GM18858 (cell line): ENCODE results near the gene LEMD3.
"Not testable (repeated sequence)": the region's sequence is repeated elsewhere in the genome, so short reads cannot be mapped to it uniquely, and the experiment has no call there.

ENCODE experiments used
- ATAC-seq: cut with Tn5 transposase; IDR thresholded peaks from one replicate; pipeline ENCODE4 v1.9.1; 2021; ENCODE audit not compliant: unreplicated experiment

The LEMD3 gene

DNA sequence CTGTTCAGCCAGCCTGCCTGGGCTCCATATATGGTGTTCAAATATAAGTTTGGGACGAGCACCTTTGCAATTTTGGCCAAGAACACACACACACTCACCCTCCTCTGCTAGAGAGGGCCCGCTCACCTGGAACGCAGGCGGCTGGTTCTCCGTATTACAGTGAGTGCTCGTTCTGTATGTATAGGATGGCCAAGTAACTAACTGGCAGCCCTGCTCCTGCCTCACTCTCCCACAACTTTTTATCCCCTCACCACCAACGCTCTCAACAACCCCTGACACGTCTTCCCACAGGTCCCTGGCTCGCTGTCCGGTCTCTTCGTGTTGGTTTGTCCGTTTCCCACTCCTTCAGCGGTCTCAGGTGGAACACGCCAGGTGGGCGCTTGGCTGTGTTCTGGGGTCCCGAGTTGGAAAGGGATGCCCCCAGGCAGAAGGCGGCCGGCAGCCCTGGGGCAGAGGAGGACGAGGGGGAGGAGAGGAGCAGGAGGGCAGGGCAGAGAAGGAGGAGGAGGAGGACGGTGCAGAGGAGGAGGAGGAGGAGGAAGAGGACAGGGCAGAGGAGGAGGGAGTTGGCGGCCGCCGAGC lies 108.7 kb downstream of the LEMD3 start:
- ATAC-seq, result no peak

DNA sequence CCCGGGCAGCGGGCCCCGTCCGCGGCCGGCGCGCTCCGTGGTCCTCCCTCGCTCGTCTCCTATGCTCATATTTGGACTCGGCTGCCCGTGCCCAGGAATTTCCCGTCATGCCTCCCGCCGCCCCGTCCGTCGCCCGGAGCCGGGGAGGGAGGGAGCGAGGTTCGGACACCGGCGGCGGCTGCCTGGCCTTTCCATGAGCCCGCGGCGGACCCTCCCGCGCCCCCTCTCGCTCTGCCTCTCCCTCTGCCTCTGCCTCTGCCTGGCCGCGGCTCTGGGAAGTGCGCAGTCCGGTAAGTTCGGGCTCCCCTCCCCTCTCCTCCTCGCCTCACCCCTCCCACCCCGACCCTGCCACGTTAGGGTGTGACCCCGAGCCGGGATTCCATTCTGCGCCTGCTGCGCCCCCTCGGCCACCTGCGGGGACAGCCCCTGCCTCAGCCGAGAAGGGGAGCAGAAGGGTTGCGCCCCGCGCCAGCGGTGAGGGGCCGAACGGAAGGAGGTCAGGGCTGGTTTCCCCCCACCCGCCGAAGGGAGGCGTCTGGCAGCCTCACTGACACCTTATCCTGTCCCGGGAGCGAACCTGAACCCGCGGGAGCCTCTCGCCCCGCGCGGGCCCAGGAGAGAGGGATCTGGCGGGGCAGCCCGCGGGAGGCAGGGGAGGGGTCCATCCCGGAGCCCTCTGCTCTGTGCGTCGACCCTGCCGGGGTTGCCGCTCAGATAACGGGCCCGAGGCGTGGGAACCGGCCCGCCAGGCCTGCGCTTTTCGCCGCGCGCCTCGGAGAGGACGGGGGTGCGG lies 109.4 kb downstream of the LEMD3 start, which contains the start of gene MSRB3:
Gene MSRB3, plus strand, starts transcription at position 108 of the 793 bp plus-strand sequence. CDS start 29,897 bp downstream, outside the sequence.
- ATAC-seq, result no peak

GRCh38 chr12:65279369-65280112 lies 110.2 kb downstream of the LEMD3 start:
- no peak for ATAC-seq

- no peak for ATAC-seq
Measured at GRCh38 chr12:65280306-65280705, 110.9 kb downstream of the LEMD3 start.

GRCh38 chr12:65282840-65283239 lies 113.5 kb downstream of the LEMD3 start:
- no peak for ATAC-seq

GRCh38 chr12:65285532-65285931 lies 116.1 kb downstream of the LEMD3 start:
- not testable (repeated sequence) for ATAC-seq

- ATAC-seq, result no peak
Measured at GRCh38 chr12:65287426-65287825, 118.0 kb downstream of the LEMD3 start.

DNA sequence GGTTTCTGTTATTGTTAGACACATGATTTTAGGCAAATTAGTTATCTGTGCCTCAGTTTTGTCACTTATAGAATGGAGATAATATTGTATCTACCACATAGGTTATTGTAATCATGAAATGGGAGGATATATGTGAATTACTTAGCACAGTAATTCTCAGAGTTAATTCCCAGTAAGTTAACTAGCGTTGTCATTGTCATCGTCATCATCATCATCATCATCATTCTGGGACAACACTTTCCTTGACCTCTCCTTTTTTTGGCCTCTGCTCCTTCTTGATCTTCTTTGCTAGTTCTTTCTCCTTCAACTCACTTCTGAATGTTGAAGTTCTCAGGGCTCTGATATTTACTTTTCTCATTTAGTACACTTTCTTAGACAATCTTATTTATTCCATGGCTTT lies 122.9 kb downstream of the LEMD3 start:
- ATAC-seq, result no peak

DNA sequence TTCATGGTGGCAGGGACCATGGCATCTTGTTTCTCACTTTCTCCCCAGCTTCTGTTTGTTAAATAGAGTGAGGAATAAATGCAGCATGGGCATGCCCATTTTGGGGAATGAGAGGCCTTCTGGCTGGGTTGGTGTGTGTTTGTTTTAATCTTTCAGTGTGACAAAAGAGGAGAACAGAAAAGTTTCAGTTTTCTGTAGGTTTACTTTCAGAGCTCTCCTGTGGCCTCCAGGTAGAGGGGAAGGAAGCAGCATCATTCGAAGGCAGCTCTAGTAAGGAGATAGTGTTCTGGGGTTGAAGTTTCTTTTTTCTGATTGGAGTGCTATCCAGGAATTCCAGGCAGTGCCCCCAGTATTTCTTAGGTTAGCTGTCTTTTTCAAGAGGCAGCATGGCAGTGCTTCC lies 124.4 kb downstream of the LEMD3 start:
- ATAC-seq, result no peak

DNA sequence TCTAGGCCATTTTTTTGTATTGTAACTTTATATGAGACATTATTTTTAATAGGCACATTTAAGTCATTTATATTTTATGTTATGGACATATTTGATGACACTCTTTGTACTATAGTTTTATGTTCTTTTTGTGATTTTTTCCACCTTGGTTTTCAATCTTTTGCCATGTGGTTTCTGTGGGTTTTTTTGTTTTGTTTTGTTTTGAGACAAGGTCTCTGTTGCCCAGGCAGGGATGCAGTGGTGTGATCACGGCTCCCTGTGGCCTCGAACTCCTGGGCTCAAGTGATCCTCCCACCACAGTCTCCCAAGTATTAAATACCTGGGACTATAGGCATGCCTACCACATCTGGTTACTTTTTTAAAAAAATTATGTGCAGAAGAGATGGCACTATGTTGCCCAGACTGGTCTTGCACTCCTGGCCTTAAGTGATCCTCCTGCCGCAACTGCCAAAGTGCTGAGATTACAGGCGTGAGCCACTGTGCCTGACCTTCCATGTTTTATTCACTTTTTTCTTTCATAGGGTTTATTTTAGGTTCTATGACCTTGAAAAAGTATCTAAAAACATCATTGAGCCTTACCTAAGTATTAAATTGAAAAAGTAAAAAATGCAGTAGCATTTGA lies 125.4 kb downstream of the LEMD3 start:
- ATAC-seq, result no peak

DNA sequence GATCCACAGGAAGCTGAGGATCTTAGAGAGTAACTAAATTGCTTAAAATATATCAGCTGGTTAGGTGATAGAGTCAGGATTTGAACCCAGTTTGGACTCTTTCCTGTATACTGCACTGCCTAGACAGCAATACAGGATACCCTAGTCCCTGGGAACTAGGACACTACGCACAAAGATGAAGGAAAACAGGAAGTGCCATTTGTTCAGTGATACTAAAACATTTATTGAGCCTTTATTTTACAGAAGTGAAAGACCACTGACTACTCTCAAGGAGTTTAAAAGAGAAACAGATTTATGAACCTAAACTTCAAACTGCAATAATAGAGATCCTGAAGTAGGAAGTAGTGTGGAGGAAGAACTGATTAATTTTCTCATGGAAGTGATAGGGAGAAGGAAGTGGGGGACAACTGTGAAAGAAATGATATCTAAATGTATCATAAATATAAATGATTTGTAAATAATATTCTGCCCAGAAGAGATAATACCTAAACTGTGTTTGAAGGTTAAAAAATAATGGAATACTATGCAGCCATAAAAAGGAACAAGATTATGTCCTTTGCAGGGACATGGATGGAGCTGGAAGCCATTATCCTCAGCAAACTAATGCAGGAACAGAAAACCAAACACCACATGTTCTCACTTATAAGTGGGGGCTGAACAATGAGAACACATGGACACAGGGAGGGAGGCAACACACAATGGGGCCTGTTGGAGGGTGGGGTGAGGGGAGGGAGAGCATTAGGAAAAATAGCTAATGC lies 127.3 kb downstream of the LEMD3 start:
- no peak for ATAC-seq
